Vagina (tissue), 2 donors: Measurements from ENCODE around the gene ADAMTS12.

Experiments
- POLR2A ChIP-seq, 2 donors: fragments of 450-650 bp; IDR thresholded peaks; one replicate each; pipeline ENCODE4 v1.6.1; 2017; ENCODE audit warnings: antibody characterized with exemption in 2 of 2, mild to moderate bottlenecking in 2 of 2, moderate library complexity in 2 of 2
- TF ChIP-seq, protein P1 (sequence below), 3 experiments: fragments of 450-650 bp in 2 of 3; fragments of 200-600 bp in 1 of 3; sonication (generic) in 1 of 3; IDR thresholded peaks; one replicate each; pipeline ENCODE4 v1.5.1; 2017 to 2019; ENCODE audit warnings: antibody characterized with exemption in 3 of 3, mild to moderate bottlenecking in 2 of 3, moderate library complexity in 2 of 3

DNA sequence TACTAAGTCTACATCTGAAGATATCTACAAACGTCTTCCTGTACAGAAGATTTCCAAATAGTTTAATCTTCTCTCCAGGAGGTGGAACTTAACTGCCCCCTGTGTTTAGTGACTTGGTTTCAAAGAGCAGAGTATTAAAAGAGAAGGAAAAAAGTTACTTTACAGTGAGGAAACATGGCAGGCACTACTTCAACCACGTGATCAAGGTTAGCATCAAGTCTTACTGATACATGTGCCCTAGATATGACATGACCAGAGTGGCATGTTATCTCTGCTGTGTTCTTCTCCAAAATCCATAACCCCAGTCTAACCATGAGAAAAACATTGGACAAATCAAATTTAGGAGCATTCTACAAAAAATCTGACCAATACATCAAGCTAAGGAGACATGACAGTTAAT is 125.8 kb downstream of the ADAMTS12 start:
- TF ChIP-seq, protein P1, sequence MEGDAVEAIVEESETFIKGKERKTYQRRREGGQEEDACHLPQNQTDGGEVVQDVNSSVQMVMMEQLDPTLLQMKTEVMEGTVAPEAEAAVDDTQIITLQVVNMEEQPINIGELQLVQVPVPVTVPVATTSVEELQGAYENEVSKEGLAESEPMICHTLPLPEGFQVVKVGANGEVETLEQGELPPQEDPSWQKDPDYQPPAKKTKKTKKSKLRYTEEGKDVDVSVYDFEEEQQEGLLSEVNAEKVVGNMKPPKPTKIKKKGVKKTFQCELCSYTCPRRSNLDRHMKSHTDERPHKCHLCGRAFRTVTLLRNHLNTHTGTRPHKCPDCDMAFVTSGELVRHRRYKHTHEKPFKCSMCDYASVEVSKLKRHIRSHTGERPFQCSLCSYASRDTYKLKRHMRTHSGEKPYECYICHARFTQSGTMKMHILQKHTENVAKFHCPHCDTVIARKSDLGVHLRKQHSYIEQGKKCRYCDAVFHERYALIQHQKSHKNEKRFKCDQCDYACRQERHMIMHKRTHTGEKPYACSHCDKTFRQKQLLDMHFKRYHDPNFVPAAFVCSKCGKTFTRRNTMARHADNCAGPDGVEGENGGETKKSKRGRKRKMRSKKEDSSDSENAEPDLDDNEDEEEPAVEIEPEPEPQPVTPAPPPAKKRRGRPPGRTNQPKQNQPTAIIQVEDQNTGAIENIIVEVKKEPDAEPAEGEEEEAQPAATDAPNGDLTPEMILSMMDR (IDR thresholded peaks at IDR 0.05) = no peak
- no peak for TF ChIP-seq POLR2A (IDR thresholded peaks at IDR 0.05)
